Measurements from ENCODE around the gene PPP2R2D.
"Not testable (repeated sequence)": the region's sequence is repeated elsewhere in the genome, so short reads cannot be mapped to it uniquely, and the experiment has no call there.

Gene PPP2R2D

GRCh38 chr10:131868436-131868835 is 32.4 kb upstream of the PPP2R2D start:
- no peak for DNase-seq

GRCh38 chr10:131869344-131869743 is 31.5 kb upstream of the PPP2R2D start:
- DNase-seq = no peak

- no peak for DNase-seq
These were observed 30.4 kb upstream of the PPP2R2D start for GRCh38 chr10:131870411-131870810.

- DNase-seq = no peak
These were observed 29.8 kb upstream of the PPP2R2D start for GRCh38 chr10:131870831-131871672.

GRCh38 chr10:131871673-131872005 is 29.2 kb upstream of the PPP2R2D start:
- DNase-seq = no peak

- no peak for DNase-seq
These were observed 28.6 kb upstream of the PPP2R2D start for GRCh38 chr10:131872011-131872826.

GRCh38 chr10:131872827-131873375 is 27.9 kb upstream of the PPP2R2D start:
- no peak for DNase-seq

GRCh38 chr10:131874991-131875451 is 25.8 kb upstream of the PPP2R2D start:
- DNase-seq = peak; percentile 57 to 66

GRCh38 chr10:131875501-131875900 is 25.3 kb upstream of the PPP2R2D start:
- DNase-seq = no peak

- DNase-seq = no peak
These were observed 24.8 kb upstream of the PPP2R2D start for GRCh38 chr10:131876017-131876416.

- DNase-seq = no peak
These were observed 24.3 kb upstream of the PPP2R2D start for GRCh38 chr10:131876508-131876907.

GRCh38 chr10:131880016-131880590 is 20.7 kb upstream of the PPP2R2D start:
- no peak for DNase-seq

- DNase-seq = no peak
These were observed 19.5 kb upstream of the PPP2R2D start for GRCh38 chr10:131881104-131881880.

GRCh38 chr10:131882151-131882550 is 18.7 kb upstream of the PPP2R2D start:
- no peak for DNase-seq

GRCh38 chr10:131882590-131883451 is 18.0 kb upstream of the PPP2R2D start:
- DNase-seq = no peak

- not testable (repeated sequence) for DNase-seq
These were observed 17.0 kb upstream of the PPP2R2D start for GRCh38 chr10:131883621-131884393.

- DNase-seq = peak; percentile 83 to 91
These were observed 15.2 kb upstream of the PPP2R2D start for GRCh38 chr10:131885391-131886165.

- no peak for DNase-seq
These were observed 14.6 kb upstream of the PPP2R2D start for GRCh38 chr10:131886237-131886636.

GRCh38 chr10:131888186-131888604 is 12.6 kb upstream of the PPP2R2D start:
- no peak for DNase-seq

GRCh38 chr10:131889755-131890154 is 11.1 kb upstream of the PPP2R2D start:
- DNase-seq = no peak
